GM19023 (cell line): ENCODE results near the gene SLC5A5.
"Not testable (repeated sequence)": the region's sequence is repeated elsewhere in the genome, so short reads cannot be mapped to it uniquely, and the experiment has no call there.

Experiments
- ATAC-seq: cut with Tn5 transposase; IDR thresholded peaks from one replicate; pipeline ENCODE4 v1.9.1; 2021; ENCODE audit warnings: mild to moderate bottlenecking, moderate library complexity; ENCODE audit not compliant: unreplicated experiment

SLC5A5 gene

DNA sequence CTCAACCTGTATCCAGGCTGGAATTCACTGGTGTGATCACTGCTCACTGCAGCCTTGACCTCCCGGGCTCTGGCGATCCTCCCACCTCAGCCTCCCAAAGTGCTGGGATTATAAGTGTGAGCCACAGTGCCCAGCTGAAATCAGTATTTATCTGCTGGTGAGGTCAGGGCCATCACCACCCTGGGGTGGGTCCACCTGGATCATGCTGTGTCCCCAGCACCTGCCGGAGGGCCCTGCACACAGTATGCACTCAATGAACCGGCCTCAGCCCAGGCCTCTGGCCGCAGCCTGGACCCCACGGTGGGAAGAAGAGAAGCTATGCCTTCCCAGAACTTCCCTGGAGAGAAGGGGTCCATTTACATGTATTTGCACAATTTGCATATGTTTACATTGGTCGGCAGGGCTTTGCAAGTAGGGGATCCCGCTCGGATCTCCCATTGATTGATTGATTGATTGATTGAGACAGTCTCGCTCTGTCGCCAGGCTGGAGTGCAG, 2.6 kb upstream of the SLC5A5 start:
- no peak for ATAC-seq

DNA sequence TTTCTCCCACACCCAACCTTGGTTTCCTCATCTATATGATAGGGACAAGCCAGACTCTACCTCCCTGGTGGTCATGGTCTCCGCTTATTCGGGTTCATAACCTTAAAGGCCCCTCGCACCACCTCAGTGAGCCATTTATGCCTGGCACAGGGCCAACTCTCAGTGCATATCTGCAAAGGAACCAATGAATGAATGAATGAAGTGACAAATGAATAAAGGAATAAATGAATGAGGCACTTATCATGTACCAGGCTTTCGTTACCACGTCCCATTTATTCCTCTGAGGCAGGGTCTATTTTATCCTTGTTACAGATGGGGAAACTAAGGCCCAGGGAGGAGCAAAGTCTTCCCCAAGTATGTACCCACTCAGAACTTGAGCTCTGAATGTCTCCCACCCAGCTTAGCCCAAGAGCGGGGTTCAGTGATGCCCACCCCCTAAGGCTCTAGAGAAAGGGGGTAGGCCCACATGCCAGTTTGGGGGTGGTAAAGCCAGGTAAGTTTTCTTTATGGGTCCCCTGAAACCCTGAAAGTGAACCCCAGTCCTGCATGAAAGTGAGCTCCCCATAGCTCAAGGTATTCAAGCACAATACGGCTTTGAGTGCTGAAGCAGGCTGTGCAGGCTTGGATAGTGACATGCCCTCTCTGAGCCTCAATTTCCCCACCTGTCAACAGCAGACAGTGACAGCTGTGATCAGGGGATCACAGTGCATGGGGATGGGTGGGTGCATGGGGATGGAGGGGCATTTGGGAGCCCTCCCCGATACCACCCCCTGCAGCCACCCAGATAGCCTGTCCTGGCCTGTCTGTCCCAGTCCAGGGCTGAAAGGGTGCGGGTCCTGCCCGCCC, 490 bp upstream of the SLC5A5 start:
- ATAC-seq: no peak

DNA sequence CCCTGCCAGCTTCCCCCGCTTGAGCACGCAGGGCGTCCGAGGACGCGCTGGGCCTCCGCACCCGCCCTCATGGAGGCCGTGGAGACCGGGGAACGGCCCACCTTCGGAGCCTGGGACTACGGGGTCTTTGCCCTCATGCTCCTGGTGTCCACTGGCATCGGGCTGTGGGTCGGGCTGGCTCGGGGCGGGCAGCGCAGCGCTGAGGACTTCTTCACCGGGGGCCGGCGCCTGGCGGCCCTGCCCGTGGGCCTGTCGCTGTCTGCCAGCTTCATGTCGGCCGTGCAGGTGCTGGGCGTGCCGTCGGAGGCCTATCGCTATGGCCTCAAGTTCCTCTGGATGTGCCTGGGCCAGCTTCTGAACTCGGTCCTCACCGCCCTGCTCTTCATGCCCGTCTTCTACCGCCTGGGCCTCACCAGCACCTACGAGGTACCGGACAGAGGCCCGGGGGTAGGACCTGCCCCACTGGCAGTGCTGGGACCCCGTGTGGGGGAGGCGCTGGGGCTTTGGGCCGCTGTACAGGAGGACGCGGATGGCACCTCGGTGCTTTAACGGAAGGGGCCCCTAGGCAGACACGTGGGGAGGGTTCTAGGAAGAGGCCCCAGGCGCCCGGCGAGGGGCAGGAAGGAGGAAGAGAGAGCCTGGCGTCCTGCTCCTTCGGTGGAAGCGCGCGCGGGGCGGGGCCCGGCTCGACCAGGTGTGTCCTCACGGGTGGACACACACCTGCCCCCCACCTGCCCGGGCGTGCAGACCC, 681 bp downstream of the SLC5A5 start:
- ATAC-seq: no peak

DNA sequence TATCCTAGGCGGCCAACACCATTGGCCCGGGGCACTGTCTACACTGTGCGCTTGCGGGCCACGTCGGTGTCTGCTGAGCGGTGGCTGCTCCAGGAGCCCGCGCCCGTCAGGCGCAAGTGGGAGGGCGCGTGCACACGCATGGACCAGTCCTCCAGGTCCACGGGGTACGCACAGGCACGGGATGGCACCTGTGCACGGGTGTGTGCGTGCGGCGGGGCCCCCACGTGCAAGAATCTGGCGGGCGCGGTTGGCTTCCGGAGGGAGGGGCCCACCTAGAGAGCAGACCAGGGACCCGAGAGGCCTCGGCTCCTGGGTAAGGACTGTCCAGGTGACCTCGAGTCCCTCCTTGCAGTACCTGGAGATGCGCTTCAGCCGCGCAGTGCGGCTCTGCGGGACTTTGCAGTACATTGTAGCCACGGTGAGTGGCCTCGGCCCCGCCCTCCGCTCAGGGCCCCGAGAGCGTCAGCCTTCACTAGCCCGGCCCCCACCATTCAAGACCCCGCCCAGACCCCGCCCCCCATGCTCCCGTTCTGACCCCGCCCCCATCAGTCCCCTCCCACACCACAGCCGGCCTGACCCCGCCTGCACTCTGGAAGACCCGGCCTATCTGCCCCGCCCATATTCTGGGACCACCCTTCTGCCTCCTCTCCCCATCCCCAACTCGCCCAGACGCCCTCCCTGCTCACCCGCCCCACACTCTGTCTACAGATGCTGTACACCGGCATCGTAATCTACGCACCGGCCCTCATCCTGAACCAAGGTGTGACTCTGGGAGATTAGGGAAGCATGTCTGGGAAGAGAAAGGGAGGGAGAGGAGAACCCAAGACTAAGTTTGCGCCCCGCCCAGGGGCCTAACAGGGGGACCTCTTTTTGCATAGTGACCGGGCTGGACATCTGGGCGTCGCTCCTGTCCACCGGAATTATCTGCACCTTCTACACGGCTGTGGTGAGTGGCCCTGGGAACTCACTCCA, 2.3 kb downstream of the SLC5A5 start:
- ATAC-seq: no peak

DNA sequence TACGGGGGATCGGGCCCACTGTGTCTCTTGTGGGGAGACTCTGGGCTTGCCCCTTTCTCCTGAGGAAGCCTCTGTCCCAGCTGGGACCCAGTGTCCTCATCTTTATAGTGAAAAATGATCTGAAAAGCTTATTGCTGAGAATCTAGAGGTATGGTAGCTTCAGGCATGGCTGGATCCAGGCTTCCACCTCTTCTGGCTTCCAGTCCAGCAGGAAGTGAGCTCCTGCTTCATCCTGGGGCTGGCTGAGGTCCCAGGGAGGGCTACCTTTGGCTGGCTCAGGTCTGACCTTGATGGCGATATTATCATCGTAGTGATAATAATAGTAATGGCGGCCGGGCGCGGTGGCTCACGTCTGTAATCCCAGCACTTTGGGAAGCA, 3.0 kb downstream of the SLC5A5 start:
- ATAC-seq: no peak

DNA sequence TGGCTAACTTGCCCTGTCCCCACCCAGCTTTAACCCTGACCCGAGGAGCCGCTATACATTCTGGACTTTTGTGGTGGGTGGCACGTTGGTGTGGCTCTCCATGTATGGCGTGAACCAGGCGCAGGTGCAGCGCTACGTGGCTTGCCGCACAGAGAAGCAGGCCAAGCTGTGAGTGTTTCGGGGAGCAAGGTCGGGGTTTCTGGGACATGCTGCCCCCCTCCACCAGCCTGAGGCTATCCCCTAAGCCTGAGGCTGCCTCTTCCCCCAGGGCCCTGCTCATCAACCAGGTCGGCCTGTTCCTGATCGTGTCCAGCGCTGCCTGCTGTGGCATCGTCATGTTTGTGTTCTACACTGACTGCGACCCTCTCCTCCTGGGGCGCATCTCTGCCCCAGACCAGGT, 6.0 kb downstream of the SLC5A5 start:
- ATAC-seq: no peak

DNA sequence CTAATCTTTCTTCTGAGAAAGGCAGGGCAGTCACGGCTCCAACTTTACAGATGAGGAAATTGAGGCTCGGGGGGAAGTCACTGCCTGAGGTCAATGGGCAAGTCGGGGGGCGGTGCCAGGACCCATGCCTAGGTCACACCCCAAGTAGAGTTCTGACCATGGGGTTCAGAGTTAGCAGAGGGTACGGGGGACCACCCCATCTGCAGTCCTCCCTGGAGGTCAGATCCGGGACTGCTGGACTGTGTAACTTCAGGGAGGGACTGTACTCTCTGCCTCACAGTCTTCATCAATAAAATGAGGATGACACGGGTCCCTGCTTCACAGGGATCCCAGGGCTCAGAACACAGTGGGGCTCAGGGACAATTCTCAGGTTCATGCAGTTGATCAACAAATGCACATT, 7.7 kb downstream of the SLC5A5 start:
- no peak for ATAC-seq

DNA sequence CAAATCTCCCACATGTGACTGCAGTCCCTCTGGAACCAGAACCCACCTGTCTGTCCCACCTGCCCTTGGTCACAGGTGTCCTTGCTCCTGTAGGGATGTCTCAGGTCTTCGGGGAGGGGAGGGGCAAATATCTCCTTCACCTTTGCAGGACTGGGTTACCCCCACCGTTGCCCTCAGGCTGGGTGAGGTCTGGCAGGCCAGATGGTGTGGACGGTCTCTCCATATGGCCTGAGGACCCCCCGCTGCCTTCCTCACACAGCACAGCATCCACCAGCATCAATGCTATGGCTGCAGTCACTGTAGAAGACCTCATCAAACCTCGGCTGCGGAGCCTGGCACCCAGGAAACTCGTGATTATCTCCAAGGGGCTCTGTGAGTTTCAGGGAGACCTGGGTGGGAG, 10.0 kb downstream of the SLC5A5 start:
- no peak for ATAC-seq

DNA sequence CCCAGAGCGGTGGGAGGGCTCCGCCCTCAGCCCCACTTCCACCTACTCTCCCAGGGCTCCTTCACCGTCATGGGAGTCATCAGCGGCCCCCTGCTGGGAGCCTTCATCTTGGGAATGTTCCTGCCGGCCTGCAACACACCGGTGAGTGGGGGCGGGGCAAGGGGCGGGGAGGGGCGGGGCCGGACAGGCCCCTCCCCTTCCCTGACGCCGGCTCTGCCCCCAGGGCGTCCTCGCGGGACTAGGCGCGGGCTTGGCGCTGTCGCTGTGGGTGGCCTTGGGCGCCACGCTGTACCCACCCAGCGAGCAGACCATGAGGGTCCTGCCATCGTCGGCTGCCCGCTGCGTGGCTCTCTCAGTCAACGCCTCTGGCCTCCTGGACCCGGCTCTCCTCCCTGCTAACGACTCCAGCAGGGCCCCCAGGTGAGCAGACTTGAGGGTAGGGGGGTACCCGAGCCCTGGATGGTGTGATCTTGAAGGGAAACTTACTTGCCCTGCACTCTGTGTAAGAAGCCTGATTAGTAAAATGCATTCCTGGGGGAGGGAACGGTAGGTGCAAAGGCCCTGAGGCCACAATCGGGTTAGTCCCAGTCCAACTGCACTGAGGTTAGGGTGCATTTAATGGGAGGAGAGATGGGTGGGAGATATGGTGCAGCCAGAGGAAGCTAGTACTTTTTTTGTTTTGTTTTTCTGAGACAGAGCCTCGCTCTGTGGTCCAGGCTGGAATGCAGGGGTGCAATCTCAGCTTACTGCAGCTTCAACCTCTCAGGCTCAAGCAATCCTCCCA, 12.1 kb downstream of the SLC5A5 start:
- no peak for ATAC-seq

DNA sequence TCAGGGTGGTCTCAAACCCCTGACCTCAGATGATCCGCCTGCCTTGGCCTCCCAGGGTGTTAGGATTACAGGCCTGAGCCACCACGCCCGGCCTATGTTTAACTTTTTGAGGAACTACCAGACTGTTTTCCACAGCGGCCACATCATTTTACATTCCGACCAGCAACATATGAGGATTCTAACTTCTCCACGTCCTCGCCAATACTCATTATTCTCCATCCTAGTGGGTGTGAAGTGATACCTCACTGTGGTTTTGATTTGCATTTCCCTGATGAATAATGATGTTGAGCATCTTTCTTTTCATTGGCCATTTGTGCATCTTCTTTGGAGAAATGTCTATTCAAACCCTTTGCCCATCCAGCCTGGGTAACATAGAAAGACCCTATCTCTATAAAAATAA, 14.8 kb downstream of the SLC5A5 start:
- no peak for ATAC-seq

DNA sequence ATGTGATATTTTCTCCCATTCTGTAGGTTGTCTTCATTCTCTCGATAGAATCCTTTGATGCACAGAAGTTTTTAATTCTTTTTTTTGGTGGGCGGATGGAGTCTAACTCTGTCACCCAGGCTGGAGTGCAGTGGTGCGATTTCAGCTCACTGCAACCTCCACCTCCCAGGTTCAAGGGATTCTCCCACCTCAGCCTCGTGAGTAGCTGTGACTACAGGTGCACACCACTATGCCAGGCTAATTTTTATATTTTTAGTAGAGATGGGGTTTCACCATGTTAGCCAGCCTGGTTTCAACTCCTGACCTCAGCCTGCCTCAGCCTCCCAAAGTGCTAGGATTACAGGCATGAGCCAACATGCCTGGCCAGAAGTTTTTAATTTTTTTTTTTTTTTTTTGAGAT, 15.5 kb downstream of the SLC5A5 start:
- ATAC-seq: not testable (repeated sequence)

DNA sequence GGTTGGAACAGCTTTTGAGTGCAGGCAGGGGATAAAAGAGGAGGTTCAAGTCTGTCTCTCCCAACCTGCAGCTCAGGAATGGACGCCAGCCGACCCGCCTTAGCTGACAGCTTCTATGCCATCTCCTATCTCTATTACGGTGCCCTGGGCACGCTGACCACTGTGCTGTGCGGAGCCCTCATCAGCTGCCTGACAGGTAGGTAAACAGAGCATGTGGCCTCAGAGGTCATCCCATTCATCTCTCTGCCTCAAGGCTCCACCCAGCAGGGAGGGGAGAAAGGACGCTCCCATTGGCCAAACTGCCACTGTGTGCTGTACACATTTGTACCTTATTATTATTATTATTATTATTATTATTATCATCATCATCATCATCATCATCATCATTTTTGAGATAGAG, 16.5 kb downstream of the SLC5A5 start:
- ATAC-seq: no peak

DNA sequence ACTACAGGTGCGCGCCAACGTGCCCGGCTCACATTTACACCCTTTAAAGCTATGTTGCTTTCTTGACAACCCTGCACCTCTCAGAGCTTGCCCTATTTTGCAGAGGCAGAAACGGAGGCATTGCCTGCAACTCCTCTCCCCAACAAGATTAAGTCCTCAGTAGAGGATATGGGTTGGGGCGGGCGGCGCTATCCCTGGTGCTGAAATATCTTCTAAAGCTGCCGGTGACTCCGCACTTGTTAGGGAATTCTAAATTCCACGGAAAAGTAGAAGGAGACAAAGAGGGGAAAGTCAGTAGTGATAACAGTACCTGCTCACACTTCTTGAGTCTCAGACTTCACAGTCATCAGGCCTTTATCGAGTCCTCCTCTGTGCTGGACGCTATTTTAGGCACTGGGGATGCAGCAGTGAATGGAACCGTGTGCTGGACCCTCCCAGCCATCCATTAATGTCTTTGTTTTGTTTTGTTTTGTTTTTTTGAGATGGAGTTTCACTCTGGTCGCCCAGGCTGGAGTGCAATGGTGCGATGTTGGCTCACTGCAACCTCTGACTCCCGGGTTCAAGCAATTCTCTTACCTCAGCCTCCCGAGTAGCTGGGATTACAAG, 18.0 kb downstream of the SLC5A5 start:
- no peak for ATAC-seq

DNA sequence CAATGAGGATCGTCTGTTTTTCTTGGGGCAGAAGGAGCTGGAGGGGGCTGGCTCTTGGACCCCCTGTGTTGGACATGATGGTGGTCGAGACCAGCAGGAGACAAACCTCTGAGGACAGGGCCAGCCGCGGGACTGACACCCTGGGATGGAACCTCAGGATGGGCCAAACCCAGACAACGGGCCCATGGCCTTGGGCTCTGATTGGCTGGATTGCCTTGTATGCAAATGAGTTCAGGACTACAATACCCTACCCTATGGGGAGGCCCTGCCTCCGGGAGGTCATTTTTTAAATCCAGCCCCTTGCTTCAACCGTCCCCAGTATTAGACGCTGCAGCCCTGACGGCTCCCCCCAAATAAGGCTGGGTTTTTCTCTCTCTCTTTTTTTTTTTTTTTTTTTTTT, 22.0 kb downstream of the SLC5A5 start:
- ATAC-seq: no peak

DNA sequence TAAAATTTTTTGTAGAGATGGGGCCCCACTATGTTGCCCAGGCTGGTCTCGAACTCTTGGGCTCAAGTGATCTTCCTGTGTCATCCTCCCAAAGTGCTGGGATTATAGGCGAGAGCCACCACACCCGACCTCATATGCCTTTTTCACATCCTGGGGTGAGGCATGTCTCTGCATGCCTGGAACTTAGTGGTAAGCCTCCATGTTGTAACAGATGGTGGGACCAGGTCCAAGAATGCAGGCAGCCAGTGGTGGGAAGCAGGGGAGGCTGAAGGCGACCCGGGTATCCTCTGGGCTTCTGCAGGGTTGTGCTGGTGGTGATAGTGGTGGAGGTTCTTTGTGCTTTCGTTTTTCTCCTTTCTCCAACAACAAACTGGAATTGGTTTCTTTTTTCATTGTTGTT, 31.0 kb downstream of the SLC5A5 start:
- ATAC-seq: no peak

DNA sequence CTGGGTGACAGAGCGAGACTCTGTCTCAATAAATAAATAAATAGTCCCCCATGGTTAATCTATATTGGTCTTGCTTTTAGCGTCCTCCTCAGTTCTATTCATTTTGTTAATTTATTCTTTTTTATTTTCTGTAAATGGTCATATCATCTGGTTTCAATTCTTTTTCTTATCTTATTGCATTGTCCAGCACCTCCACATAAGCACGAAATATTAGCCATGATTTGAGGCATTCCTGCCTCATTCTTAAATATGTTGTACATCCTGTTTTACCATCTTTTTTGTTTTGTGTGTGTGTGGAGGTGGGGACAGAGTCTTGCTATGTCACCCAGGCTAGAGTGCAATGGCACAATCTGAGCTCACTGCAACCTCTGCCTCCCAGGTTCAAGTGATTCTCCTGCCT, 36.5 kb downstream of the SLC5A5 start:
- no peak for ATAC-seq

DNA sequence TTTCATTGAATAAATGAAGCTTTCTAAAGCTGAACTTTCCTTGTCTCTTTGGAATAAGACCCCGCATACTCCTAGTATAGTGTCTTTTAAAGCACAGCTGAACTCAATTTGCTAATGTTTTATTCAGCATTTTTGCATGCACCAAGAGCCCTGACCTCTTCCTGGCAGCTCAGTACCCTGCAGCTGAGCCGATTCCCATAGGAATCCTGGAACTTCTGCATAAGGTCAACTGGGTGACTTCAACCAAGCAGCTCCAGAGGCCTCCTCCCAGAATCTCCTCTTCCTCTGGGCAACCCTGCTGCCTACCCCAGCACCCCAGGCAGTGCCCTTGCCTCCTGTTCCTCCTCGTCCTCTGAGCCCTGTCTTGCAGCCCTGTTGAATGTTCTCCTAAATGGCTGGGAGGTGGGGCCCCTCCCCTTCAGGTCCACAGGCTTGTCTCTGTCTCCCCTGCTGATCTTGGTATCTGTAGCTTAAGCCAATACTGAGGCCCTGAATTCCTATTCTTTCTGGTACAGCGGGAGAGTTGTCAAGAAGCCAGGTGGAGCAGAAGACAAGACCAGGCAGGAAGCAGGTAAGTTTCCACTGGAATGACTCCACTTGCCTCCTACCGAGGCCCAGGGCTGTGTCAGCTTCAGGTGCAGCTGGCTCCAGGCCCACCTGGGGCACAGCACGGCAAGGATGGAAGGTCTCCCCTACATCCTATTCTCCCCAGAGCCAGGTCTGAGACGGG, 37.4 kb downstream of the SLC5A5 start:
- ATAC-seq: no peak

DNA sequence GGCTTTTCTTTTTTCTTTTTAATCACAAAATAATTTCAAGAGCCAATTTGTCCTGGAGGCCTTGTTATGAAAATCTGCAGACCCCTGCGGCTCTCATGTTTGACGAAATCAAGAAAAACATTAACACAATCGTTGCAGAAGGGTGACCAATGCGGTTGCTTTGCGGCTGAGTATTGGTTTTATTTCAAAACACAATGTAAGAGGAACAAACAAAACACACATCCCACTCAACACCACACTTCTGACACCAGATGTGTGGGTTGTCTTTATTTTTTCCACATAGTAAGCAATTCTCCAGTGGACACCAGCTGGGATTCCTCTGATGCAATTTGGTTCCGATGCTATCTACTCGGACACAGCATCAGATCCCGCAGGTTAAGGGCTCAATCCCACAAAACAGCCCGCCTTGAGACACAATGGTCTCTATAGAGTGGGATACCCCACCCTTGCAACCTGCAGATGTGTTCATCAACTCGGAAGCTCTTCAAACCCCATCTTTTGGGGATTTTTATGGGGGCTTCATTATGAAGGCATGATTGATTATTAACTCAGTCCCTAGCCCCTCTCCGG, 39.1 kb downstream of the SLC5A5 start:
- no peak for ATAC-seq
